ENCODE measurements around the gene DCAF12. TPM values are rescaled to one million over a fixed set of nuclear protein-coding genes. Genes with fewer than 3 reads are reported as not detected.

Gene DCAF12
- total RNA-seq (10 to 100 TPM; 14.2 to 29.4 (median 16.7) TPM), polyA plus RNA-seq (10 to 100 TPM in 1 of 2 donors, 1 to 10 TPM in 1; 5.6 to 17.8 TPM)
- long read RNA-seq, donor 1, transcript DCAF12-201 (9 exons, 3,667 nt): major isoform, 18 of 24 reads
- long read RNA-seq, donor 1, partial matches to known transcripts: 1 of 24 reads
- long read RNA-seq, donor 1, other reads (novel, unspliced or antisense): 5 of 24 reads
- long read RNA-seq, donor 2, transcript DCAF12-201 (9 exons, 3,667 nt): major isoform, 84 of 95 reads
- long read RNA-seq, donor 2, partial matches to known transcripts: 9 of 95 reads
- long read RNA-seq, donor 2, other reads (novel, unspliced or antisense): 2 of 95 reads
- long read RNA-seq, donor 3, transcript DCAF12-201 (9 exons, 3,667 nt): major isoform, 19 of 24 reads
- long read RNA-seq, donor 3, partial matches to known transcripts: 2 of 24 reads
- long read RNA-seq, donor 3, other reads (novel, unspliced or antisense): 3 of 24 reads

- Histone ChIP-seq H3K27me3 (no peaks in the 10 kb centered on the region), H3K4me3 (peak within 1 kb of the TSS; percentile 51 to 98 (median 85)), H3K9me3 (no peaks in the 10 kb centered on the region), H3K27ac (peak within 1 kb of the TSS; percentile 75 to 99 (median 90)), H3K36me3 (peaks cover 0 to 36% (median 27%) of the 10 kb centered on the region in 9 donors), H3K4me1 (peaks cover 6 to 49% (median 41%) of the 10 kb centered on the region in 12 donors)
- WGBS, 4 donors: 0% methylated on average over 57 to 67 of the region's 67 CpGs
- DNase-seq (peak; percentile 93 to 95 (median 93)), ATAC-seq (peak; percentile 96 to 99 (median 99))
- TF ChIP-seq CTCF (IDR thresholded peaks at IDR 0.05): peak in 3 of 12 donors; percentile 13 to 23 (median 22)
- TF ChIP-seq POLR2A (IDR thresholded peaks at IDR 0.05): peak in 1 of 2 donors; percentile 67
- intact Hi-C loops (cut with DNase I): loop anchor here (2.0 to 10.0 kb wide), 8 partner anchors 48 to 256 kb away; partner anchors contain the start of genes UBAP1 (in 6 of the 10), MYORG (in 1 of the 10) and UBAP2 (in 1 of the 10)
These were observed at the start of gene DCAF12 for GRCh38 chr9:34126207-34127034. Gene DCAF12 (minus strand): TSS chr9:34126698. CDS start chr9:34126431, 267 bp downstream.

- H3K4me1 ChIP-seq: peaks cover 0 to 31% (median 13%) of the 10 kb centered on the region in 12 donors
- H3K27me3 ChIP-seq: no peaks in the 10 kb centered on the region
- H3K9me3 ChIP-seq: no peaks in the 10 kb centered on the region
- no peak for ATAC-seq
- TF ChIP-seq POLR2A (IDR thresholded peaks at IDR 0.05) (no peak), CTCF (IDR thresholded peaks at IDR 0.05) (no peak)
- DNase-seq: no peak
- intact Hi-C loops (cut with DNase I): loop anchor here in 9 of 10 donors (5.0 to 10.0 kb wide), 5 partner anchors 34 to 79 kb away; partner anchors contain the start of gene DCAF12 (in 6 of the 9)
- WGBS, 4 donors: 63 to 86% (median 76%) methylated on average over 3 of the region's 3 CpGs
- H3K27ac ChIP-seq: no peak overlapping the region
- H3K4me3 ChIP-seq: no peak overlapping the region
- no peaks in the 10 kb centered on the region for H3K36me3 ChIP-seq
These were observed 49.6 kb upstream of the DCAF12 start for GRCh38 chr9:34176089-34176488.

- peak in 3 of 4 donors; percentile 24 to 76 (median 51) for ATAC-seq
- Histone ChIP-seq H3K9me3 (no peaks in the 10 kb centered on the region), H3K27me3 (no peaks in the 10 kb centered on the region), H3K36me3 (no peaks in the 10 kb centered on the region), H3K27ac (peak overlapping the region in 1 of 12 donors; percentile 46), H3K4me3 (no peak overlapping the region), H3K4me1 (peaks cover 0 to 17% (median 11%) of the 10 kb centered on the region in 12 donors)
- TF ChIP-seq CTCF (IDR thresholded peaks at IDR 0.05) (no peak), POLR2A (IDR thresholded peaks at IDR 0.05) (no peak)
- intact Hi-C loops (cut with DNase I): loop anchor here in 2 of 10 donors (10.0 kb wide), 2 partner anchors 47 to 83 kb away; partner anchors contain the start of gene DCAF12 (in 1 of the 2)
- 87 to 94% (median 89%) methylated on average over 15 of the region's 15 CpGs for WGBS, 4 donors
- DNase-seq: peak in 3 of 5 donors; percentile 34 to 48 (median 45)
These were observed 45.4 kb upstream of the DCAF12 start for GRCh38 chr9:34171753-34172535.

Data from heart left ventricle (tissue), 16 donors.